AG10803 (cell line): ENCODE measurements around the gene CROT.

Experiments used
- DNase-seq: peaks from one replicate; pipeline ENCODE4 v3.0.0; 2010; ENCODE audit warnings: low read depth
- H3K4me3 ChIP-seq: 2 replicates; pipeline ENCODE4 v1.5.1; 2011; ENCODE audit warnings: mild to moderate bottlenecking, low read length, control low read depth
- TF ChIP-seq, protein P1 (sequence below): conservative IDR thresholded peaks from 2 replicates; pipeline ENCODE4 v1.5.1; 2011; ENCODE audit warnings: mild to moderate bottlenecking, low read length, control low read depth, inconsistent platforms

The CROT gene, protein sequence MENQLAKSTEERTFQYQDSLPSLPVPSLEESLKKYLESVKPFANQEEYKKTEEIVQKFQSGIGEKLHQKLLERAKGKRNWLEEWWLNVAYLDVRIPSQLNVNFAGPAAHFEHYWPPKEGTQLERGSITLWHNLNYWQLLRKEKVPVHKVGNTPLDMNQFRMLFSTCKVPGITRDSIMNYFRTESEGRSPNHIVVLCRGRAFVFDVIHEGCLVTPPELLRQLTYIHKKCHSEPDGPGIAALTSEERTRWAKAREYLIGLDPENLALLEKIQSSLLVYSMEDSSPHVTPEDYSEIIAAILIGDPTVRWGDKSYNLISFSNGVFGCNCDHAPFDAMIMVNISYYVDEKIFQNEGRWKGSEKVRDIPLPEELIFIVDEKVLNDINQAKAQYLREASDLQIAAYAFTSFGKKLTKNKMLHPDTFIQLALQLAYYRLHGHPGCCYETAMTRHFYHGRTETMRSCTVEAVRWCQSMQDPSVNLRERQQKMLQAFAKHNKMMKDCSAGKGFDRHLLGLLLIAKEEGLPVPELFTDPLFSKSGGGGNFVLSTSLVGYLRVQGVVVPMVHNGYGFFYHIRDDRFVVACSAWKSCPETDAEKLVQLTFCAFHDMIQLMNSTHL

DNA sequence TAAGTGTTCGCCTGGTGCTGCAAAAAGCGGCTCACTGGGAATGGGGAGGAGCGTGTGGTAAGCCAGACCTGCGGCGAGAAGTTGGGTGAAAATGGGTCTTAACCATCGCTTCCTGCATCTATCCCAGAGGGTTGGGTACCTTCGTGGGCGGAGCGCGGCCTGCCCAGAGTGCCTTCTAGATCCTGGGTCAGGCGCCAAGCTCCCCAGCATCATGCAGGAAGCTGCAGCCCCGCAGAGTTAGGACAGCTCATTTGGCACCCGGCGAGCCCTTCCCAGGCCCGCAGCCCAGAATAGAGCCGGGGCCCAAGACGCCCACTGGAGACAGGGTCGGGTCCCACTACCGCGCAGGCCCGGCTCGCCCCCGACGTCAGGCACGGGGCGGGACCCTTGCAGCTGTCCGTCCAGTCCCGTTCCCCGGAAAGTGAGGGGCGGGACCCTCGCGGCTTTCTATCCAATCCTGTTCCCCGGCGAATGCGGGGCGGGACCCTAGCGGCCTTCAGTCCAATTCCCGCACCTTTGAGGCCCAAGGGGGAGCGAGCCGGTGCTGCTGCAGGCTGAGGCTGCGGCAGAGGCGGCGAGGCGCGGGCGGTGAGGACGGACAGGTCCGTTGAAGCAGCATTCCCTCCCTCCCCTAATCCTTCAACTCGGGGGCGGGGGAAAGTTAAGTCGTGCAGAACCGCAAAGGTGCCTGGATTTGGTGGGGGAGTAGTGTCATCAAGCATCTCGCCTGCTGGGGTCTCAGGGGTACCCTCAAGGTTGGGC lies at the start of gene CROT:
TSS of gene CROT (plus strand) at position 499 of the 762 bp plus-strand sequence. CDS start 3,405 bp downstream, outside the sequence.
- TF ChIP-seq, protein P1, sequence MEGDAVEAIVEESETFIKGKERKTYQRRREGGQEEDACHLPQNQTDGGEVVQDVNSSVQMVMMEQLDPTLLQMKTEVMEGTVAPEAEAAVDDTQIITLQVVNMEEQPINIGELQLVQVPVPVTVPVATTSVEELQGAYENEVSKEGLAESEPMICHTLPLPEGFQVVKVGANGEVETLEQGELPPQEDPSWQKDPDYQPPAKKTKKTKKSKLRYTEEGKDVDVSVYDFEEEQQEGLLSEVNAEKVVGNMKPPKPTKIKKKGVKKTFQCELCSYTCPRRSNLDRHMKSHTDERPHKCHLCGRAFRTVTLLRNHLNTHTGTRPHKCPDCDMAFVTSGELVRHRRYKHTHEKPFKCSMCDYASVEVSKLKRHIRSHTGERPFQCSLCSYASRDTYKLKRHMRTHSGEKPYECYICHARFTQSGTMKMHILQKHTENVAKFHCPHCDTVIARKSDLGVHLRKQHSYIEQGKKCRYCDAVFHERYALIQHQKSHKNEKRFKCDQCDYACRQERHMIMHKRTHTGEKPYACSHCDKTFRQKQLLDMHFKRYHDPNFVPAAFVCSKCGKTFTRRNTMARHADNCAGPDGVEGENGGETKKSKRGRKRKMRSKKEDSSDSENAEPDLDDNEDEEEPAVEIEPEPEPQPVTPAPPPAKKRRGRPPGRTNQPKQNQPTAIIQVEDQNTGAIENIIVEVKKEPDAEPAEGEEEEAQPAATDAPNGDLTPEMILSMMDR = no peak

DNA sequence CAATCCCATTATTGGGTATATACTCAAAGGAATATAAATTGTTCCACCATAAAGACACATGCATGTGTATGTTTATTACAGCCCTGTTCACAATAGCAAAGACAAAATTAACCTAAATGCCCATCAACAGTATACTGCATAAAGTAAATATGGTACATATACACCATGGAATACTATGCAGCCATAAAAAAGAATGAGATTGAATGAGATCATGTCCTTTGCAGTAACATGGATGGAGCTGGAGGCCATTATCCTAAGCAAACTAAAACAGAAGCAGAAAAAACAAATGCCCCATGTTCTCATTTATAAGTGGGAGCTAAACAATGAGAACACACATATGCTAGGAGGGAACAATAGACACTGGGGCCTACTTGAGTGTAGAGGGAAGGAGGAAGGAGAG lies 44.7 kb upstream of the CROT start:
- TF ChIP-seq, protein P1 = no peak
- no peak overlapping the region for H3K4me3 ChIP-seq
- no peak for DNase-seq

More for the DNA sequence above, at the start of gene CROT:
- H3K4me3 ChIP-seq = peak within 1 kb of the TSS; percentile 79
- DNase-seq = peak; percentile 88

DNA sequence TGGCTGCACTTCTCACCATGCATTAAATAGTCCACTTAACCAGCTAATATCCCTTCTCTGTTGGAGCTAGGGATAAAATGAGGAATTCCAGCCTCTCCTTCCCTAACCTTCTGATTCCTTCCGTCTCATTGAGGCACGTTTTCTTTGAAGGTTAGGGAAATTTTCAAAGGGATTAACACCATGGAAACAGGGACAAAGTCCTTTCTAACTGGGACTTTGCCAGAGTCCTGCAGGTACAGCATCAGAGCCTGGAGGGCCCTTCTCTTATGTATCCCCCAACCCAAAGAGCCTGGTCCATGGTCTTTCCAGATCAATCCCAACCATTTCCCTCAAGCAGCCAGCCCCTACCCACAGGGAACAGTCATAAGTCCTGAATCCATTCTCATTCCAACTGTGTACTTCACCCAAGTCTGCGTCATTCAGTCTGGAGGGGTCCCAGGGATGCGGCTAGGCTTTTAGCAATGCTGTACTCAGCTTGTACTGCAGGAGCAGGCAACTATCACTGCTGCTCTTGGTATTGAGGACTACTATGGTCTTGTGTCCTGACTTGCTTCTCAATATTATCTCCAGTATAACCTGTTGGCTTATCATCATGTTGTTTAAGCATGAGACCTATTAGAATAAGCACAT lies 34.6 kb upstream of the CROT start:
- peak; percentile 34 for DNase-seq
- TF ChIP-seq, protein P1 = no peak
- no peak overlapping the region for H3K4me3 ChIP-seq

DNA sequence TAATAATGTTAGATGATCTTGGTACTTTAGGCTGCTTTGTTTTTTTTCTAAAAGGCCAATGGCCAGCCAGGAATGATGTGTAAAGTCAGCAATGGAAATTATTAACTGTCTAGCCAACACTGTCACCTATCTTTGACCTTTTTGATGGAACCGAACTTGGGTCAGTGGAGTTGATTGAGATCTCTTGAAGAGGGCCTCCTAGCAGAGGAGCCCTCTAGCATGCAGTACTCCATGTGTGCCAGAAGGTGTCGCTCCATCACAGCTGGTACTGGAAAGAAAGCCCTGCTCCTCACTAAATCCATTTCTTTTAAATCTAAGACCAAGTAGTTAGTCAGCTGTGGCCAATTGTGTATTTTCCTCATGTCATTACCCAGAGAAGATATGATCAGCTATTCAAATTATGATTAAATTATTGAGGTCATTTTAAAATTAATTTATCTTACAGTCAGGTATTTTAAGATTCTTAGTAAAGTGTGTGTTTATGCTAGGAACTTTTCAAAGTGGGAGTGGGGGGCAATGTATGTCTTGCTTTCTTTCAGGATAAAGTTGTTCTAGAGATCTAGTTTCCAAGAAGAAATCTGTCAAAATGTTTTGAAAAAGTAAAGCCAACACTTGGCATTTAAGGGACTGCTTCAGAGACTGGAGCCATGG lies 33.1 kb upstream of the CROT start:
- H3K4me3 ChIP-seq = no peak overlapping the region
- TF ChIP-seq, protein P1 = peak; percentile 100
- peak; percentile 66 for DNase-seq

DNA sequence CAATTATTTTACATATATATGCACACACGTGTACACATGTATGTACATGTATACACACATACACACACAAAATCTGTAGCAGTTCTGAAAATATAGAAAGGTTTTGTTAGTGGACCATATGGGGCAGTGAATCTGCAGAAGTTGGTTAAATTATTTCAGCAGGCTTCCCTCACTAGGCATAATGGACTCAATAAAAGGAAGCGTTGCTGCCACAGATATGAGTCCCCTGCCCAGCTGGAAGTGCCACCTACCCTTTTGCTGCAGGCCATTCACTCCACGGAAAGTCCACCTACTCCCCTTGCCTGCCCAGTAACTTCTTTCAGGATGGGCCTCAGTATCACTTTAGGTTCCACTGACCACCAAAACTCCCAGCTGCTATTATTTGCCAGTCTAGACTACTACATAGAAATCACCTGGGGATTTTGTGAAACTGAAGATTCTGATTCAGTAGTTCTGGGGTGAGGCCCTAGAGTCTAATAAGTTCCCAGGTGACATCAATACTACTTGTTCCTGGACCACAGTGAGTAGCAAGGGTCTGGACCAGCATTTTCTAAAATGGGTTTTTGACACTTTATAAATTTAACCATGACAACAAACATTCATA lies 29.3 kb upstream of the CROT start:
- no peak overlapping the region for H3K4me3 ChIP-seq
- DNase-seq = no peak
- TF ChIP-seq, protein P1 = no peak

DNA sequence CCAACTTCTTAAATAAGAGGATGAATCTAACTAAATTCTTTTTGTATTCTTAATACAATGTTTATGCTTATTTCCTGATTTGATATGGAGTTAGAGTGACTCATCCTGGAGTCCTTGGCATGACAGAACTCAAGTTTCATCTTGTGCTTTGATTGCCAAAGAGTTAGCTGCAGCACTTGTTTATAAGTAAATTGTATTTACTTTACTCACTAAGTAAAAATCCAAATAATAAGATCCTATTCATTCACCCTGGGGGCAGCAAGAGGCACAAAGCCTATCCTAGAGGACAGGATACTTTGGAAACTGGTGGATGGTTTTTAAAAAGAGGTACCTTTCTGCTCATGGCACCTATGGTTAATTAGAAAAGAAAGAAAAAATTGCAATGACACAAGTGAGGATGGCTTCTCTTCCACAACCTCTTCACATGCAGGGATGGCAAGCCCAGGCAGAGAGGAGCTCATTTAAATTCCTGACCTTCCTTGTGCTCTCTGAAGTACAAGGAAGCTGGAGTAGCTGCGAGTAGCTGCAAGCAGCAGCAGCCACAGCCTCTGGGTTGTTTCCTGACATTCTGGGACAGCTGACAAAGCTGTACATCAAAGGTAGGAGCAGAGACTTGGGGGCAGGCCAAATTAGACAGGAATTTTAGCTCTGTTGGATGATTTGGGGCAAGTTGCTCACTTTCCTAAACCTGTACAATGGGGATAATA lies 28.5 kb upstream of the CROT start:
- TF ChIP-seq, protein P1 = no peak
- DNase-seq = peak; percentile 82

More for the DNA sequence above, 28.5 kb upstream of the CROT start:
- no peak overlapping the region for H3K4me3 ChIP-seq
